ENCODE data around the gene CLMN. TPM values are rescaled to one million over a fixed set of nuclear protein-coding genes. Genes with fewer than 3 reads are reported as not detected.

Gene CLMN
- total and polyA plus RNA-seq, 9 of the 15 experiments (the other 6 are each of a cell fraction or from before 2014, with no cell fraction given): 0.01 to 0.18 (median 0.07) TPM; not detected in 4

DNA sequence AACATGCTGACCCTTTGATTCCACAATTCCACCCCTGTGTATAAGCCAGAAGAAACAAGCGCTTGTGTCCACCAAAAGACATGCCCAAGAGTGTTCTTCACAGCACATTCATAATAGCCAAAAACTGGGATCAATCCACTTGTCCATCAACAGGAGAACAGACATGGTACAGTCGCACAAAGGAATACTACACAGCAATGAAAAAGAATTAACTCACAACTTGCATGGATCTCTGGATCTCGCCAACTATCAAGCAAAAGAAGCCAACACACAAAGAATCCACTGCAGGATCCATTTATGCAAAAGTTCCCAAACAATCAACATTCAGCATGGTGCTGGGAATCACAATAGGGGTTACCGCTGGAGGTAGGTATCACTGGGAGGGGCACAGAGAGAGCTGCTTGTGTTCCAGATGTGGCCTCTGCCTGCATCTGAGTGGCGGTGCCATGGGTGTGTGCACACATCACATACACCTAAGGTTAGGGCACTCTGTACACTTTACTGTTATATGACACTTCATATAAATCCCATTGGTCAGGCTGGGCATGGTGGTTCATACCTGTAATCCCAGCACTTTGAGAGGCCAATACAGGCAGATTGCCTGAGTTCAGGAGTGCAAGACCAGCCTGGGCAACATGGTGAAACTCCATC lies 30.9 kb downstream of the CLMN start:
- H3K9ac ChIP-seq (ENCODE audit: insufficient read depth in 1 of 2, low read depth in 2 of 2, low read length in 2 of 2): no peak overlapping the region
- ChIA-PET POLR2A (no interaction called here), CTCF (ENCODE audit: low intra/inter-chr PET ratio) (no interaction called here)
- ATAC-seq (no peak), FAIRE-seq (no peak), DNase-seq (ENCODE audit: extremely low read depth in 1 of 4, low spot score in 3 of 4) (no peak)
- no peak for TF ChIP-seq CHD1 (IDR thresholded peaks at IDR 0.05; ENCODE audit: low read length)
- TF ChIP-seq TEAD4 (IDR thresholded peaks at IDR 0.05; ENCODE audit: low read length): no peak
- TF ChIP-seq TEAD4 (CRISPR knock-in tag; IDR thresholded peaks at IDR 0.05; ENCODE audit: borderline replicate concordance): no peak
- no peak for TF ChIP-seq PHF20 (IDR thresholded peaks at IDR 0.05; ENCODE audit: partially characterized antibody)
- no peak for TF ChIP-seq PHB2 (IDR thresholded peaks at IDR 0.05; ENCODE audit: low read depth)
- no peak for TF ChIP-seq NCOA2 (IDR thresholded peaks at IDR 0.05; ENCODE audit: partially characterized antibody in 2 of 2)
- TF ChIP-seq HMGN3 (IDR thresholded peaks at IDR 0.05; ENCODE audit: borderline replicate concordance, extremely low read depth, insufficient read length, low read depth, low read length): no peak
- no peak for TF ChIP-seq SETDB1 (IDR thresholded peaks at IDR 0.05; ENCODE audit: low read length)
- TF ChIP-seq, protein P1, sequence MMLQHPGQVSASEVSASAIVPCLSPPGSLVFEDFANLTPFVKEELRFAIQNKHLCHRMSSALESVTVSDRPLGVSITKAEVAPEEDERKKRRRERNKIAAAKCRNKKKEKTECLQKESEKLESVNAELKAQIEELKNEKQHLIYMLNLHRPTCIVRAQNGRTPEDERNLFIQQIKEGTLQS (IDR thresholded peaks at IDR 0.05): no peak
- TF ChIP-seq, protein P1 (CRISPR knock-in tag; conservative IDR thresholded peaks at IDR 0.05): no peak
- TF ChIP-seq CBX2 (IDR thresholded peaks at IDR 0.05; ENCODE audit: insufficient read depth, low read length, poor library complexity, severe bottlenecking): no peak
- TF ChIP-seq TEAD1 (CRISPR knock-in tag; IDR thresholded peaks at IDR 0.05): no peak
- no TSS peak for BruUV-seq (replicated peaks)
- no peaks in the 10 kb centered on the region for H3K9me1 ChIP-seq (ENCODE audit: control insufficient read depth, insufficient read depth, low read length)
- H3K4me2 ChIP-seq (ENCODE audit: insufficient read depth, low read length): no peak overlapping the region
- no peak overlapping the region for H2AFZ ChIP-seq (ENCODE audit: low read depth, low read length)
- no peak overlapping the region for H3K4me3 ChIP-seq
- no peaks in the 10 kb centered on the region for H3K9me3 ChIP-seq (replicated peaks; ENCODE audit: control insufficient read depth, insufficient read depth, low read depth, low read length)
- in situ Hi-C loops (cut with MboI): no loop called here
- H3K79me2 ChIP-seq (ENCODE audit: control insufficient read depth, insufficient read depth, low read length): no peaks in the 10 kb centered on the region
- H3K27me3 ChIP-seq (ENCODE audit: control insufficient read depth in 2 of 2, insufficient read depth in 2 of 2, low read length in 2 of 2): peaks cover 0 to 8% of the 10 kb centered on the region in 2 experiments; a peak in 1 of 5 replicates
- intact Hi-C loops (cut with micrococcal nuclease): no loop called here
- H3K4me1 ChIP-seq (replicated peaks in 1 of 2; ENCODE audit: control insufficient read depth in 2 of 2, insufficient read depth in 2 of 2, low read length in 2 of 2): no peaks in the 10 kb centered on the region; a peak in 1 of 5 replicates
- no peaks in the 10 kb centered on the region for H4K20me1 ChIP-seq (replicated peaks; ENCODE audit: control insufficient read depth, insufficient read depth, low read length)
- no peak overlapping the region for H3K27ac ChIP-seq (ENCODE audit: extremely low read depth, low read depth, low read length)
- WGBS (ENCODE audit: insufficient coverage, low coverage, missing lambda C conversion rate): 18% methylated on average over 5 of the region's 5 CpGs
- no peaks in the 10 kb centered on the region for H3K36me3 ChIP-seq (ENCODE audit: control insufficient read depth, insufficient read depth, low read length)

All from K562 (cell line).